H9 (cell line): ENCODE data around the gene RIMKLA. TPM values are rescaled to one million over a fixed set of nuclear protein-coding genes. Genes with fewer than 3 reads are reported as not detected.

Experiments
- DNase-seq: peaks from one replicate; pipeline ENCODE4 v3.0.0-alpha.2; 2017
- H2AFZ ChIP-seq: one replicate; pipeline ENCODE4 v1.6.1; 2013; ENCODE audit warnings: mild to moderate bottlenecking, low read length, control low read depth, moderate library complexity
- H2AK5ac ChIP-seq: 2 replicates; pipeline ENCODE4 v1.6.1; 2013; ENCODE audit warnings: low read length, control low read depth, mixed read lengths; ENCODE audit not compliant: insufficient read length
- H2BK120ac ChIP-seq: one replicate; pipeline ENCODE4 v1.6.1; 2013; ENCODE audit warnings: low read depth, mild to moderate bottlenecking, low read length, control low read depth, inconsistent platforms; ENCODE audit not compliant: poor library complexity, severe bottlenecking
- H2BK12ac ChIP-seq: 2 replicates; pipeline ENCODE4 v1.6.1; 2013; ENCODE audit warnings: low read length, control low read depth, mixed read lengths, low read depth; ENCODE audit not compliant: insufficient read length
- H2BK15ac ChIP-seq: 2 replicates; pipeline ENCODE4 v1.6.1; 2013; ENCODE audit warnings: low read depth, low read length, control low read depth
- H2BK20ac ChIP-seq: one replicate; pipeline ENCODE4 v1.6.1; 2013; ENCODE audit warnings: low read depth, mild to moderate bottlenecking, low read length, control low read depth, inconsistent platforms; ENCODE audit not compliant: poor library complexity, severe bottlenecking
- H2BK5ac ChIP-seq: 2 replicates; pipeline ENCODE4 v1.6.1; 2013; ENCODE audit warnings: low read length, control low read depth, mixed read lengths; ENCODE audit not compliant: insufficient read length
- H3K14ac ChIP-seq: 2 replicates; pipeline ENCODE4 v1.6.1; 2013; ENCODE audit warnings: low read length, control low read depth; ENCODE audit not compliant: insufficient read depth
- H3K18ac ChIP-seq: 2 replicates; pipeline ENCODE4 v1.6.1; 2013; ENCODE audit warnings: low read depth, mild to moderate bottlenecking, mixed read lengths, low read length, control low read depth; ENCODE audit not compliant: insufficient read length
- H3K23ac ChIP-seq: 2 replicates; pipeline ENCODE4 v1.6.1; 2013; ENCODE audit warnings: low read length, control low read depth, mixed read lengths, low read depth; ENCODE audit not compliant: insufficient read length
- H3K23me2 ChIP-seq: 2 replicates; pipeline ENCODE4 v1.6.1; 2013; ENCODE audit warnings: low read depth, mild to moderate bottlenecking, mixed read lengths, low read length, control low read depth; ENCODE audit not compliant: insufficient read length, poor library complexity, severe bottlenecking
- H3K27ac ChIP-seq: 2 replicates; pipeline ENCODE4 v1.5.1; 2013; ENCODE audit warnings: low read length, control low read depth, mixed read lengths, low read depth; ENCODE audit not compliant: insufficient read length
- H3K27me3 ChIP-seq: 2 replicates; pipeline ENCODE4 v1.6.1; 2013; ENCODE audit warnings: low read length, control low read depth, inconsistent platforms; ENCODE audit not compliant: insufficient read depth
- H3K4ac ChIP-seq: 2 replicates; pipeline ENCODE4 v1.6.1; 2013; ENCODE audit warnings: low read depth, mild to moderate bottlenecking, control low read depth, inconsistent platforms, low read length, moderate library complexity
- H3K4me1 ChIP-seq: 2 replicates; pipeline ENCODE4 v1.6.1; 2013; ENCODE audit warnings: low read length, control low read depth, inconsistent platforms; ENCODE audit not compliant: insufficient read depth
- H3K4me2 ChIP-seq: 2 replicates; pipeline ENCODE4 v1.6.1; 2013; ENCODE audit warnings: low read length, control low read depth, mixed read lengths; ENCODE audit not compliant: insufficient read length, insufficient read depth
- H3K56ac ChIP-seq: 2 replicates; pipeline ENCODE4 v1.6.1; 2013; ENCODE audit warnings: low read depth, mild to moderate bottlenecking, mixed read lengths, low read length, control low read depth; ENCODE audit not compliant: insufficient read length
- H3K79me1 ChIP-seq: 2 replicates; pipeline ENCODE4 v1.6.1; 2013; ENCODE audit warnings: low read depth, mild to moderate bottlenecking, moderate library complexity, low read length, control low read depth, inconsistent platforms; ENCODE audit not compliant: insufficient read depth, poor library complexity, severe bottlenecking
- H3K79me2 ChIP-seq: 2 replicates; pipeline ENCODE4 v1.6.1; 2013; ENCODE audit warnings: low read length, control low read depth, inconsistent platforms; ENCODE audit not compliant: insufficient read depth
- H3K9ac ChIP-seq: 2 replicates; pipeline ENCODE4 v1.6.1; 2013; ENCODE audit warnings: low read length, control low read depth, mixed read lengths; ENCODE audit not compliant: insufficient read length; ENCODE audit errors: extremely low read depth
- H3K9me3 ChIP-seq: one replicate; pipeline ENCODE4 v1.6.1; 2013; ENCODE audit warnings: low read depth, low read length, inconsistent platforms; ENCODE audit not compliant: control insufficient read depth
- H3T11ph ChIP-seq: one replicate; pipeline ENCODE4 v1.6.1; 2013; ENCODE audit warnings: mild to moderate bottlenecking, low read length, control low read depth, inconsistent platforms
- H4K20me1 ChIP-seq: one replicate; pipeline ENCODE4 v1.6.1; 2013; ENCODE audit not compliant: control insufficient read depth, insufficient read length, insufficient read depth
- H4K5ac ChIP-seq: 2 replicates; pipeline ENCODE4 v1.6.1; 2013; ENCODE audit warnings: low read depth, mild to moderate bottlenecking, mixed read lengths, low read length, control low read depth; ENCODE audit not compliant: insufficient read length
- H4K8ac ChIP-seq: replicated peaks from 2 replicates; pipeline ENCODE4 v1.6.1; 2013; ENCODE audit warnings: low read length, control low read depth, mixed read lengths, low read depth; ENCODE audit not compliant: insufficient read length
- H4K91ac ChIP-seq: 2 replicates; pipeline ENCODE4 v1.6.1; 2013; ENCODE audit warnings: low read depth, mild to moderate bottlenecking, moderate library complexity, mixed read lengths, low read length, control low read depth; ENCODE audit not compliant: insufficient read length
- H3K27ac Mint-ChIP-seq, 3 experiments: 2 replicates in 2 of 3; 3 replicates in 1 of 3; pipeline ENCODE4 v1.8.0; 2020 to 2021; ENCODE audit warnings: mixed read lengths in 3 of 3, mild to moderate bottlenecking in 1 of 3, moderate library complexity in 1 of 3
- H3K27me3 Mint-ChIP-seq: 2 replicates; pipeline ENCODE4 v1.8.0; 2021; ENCODE audit warnings: low read depth, mild to moderate bottlenecking, moderate library complexity, mixed read lengths
- H3K36me3 Mint-ChIP-seq, 3 experiments: 2 replicates in 2 of 3; 3 replicates in 1 of 3; pipeline ENCODE4 v1.8.0; 2020 to 2021; ENCODE audit warnings: low read depth in 3 of 3, mixed read lengths in 3 of 3; ENCODE audit not compliant: insufficient read depth in 1 of 3
- H3K4me1 Mint-ChIP-seq, 2 experiments: 2 replicates each; pipeline ENCODE4 v1.8.0; 2020; ENCODE audit warnings: mixed read lengths in 2 of 2
- H3K4me3 Mint-ChIP-seq, 2 experiments: 2 replicates in 1 of 2; 3 replicates in 1 of 2; pipeline ENCODE4 v1.8.0; 2020 to 2021; ENCODE audit warnings: mild to moderate bottlenecking in 2 of 2, mixed read lengths in 2 of 2, moderate library complexity in 1 of 2
- H3K9me3 Mint-ChIP-seq, 2 experiments: 2 replicates in 1 of 2; 3 replicates in 1 of 2; pipeline ENCODE4 v1.8.0; 2020; ENCODE audit warnings: mild to moderate bottlenecking in 2 of 2, mixed read lengths in 2 of 2, moderate library complexity in 1 of 2
- WGBS: extraction: QIAGEN DNeasy Blood & Tissue Kit; methylation state at CpG from one replicate; pipeline ENCODE4 v1.1.7; 2013; ENCODE audit warnings: missing lambda C conversion rate, low lambda C conversion rate, mixed read lengths; ENCODE audit not compliant: insufficient read length; ENCODE audit errors: extremely low coverage; 5-methylcytosine and 5-hydroxymethylcytosine counted together
- total RNA-seq: library from RNA; stranded (reverse); gene quantifications from 2 replicates; pipeline ENCODE4 v1.2.1, GENCODE V29; 2021
- TF ChIP-seq, protein P1 (sequence below): fragments of 200-600 bp; sonication (generic); conservative IDR thresholded peaks from 3 replicates; pipeline ENCODE4 v1.8.0; 2021; ENCODE audit warnings: antibody characterized with exemption, mild to moderate bottlenecking

Gene RIMKLA
- total RNA-seq, 1 experiment from 2014 or later, result 4.7 TPM

- H2BK15ac ChIP-seq, result no peak overlapping the region
- H2BK12ac ChIP-seq, result no peak overlapping the region
- DNase-seq, result no peak
- H2AK5ac ChIP-seq, result no peak overlapping the region
- no peak overlapping the region for H4K5ac ChIP-seq
- no CpG with 5 or more reads among the region's 3 CpGs for WGBS
- H3K4me2 ChIP-seq, result no peak overlapping the region
- H3K27ac Mint-ChIP-seq, result peak overlapping the region in 1 of 3 experiments; percentile 70; a peak in 2 of 7 replicates
- H3K4me1 ChIP-seq, result peaks cover 9% of the 10 kb centered on the region; the same call in 1 of the 2 replicates
- no peak overlapping the region for H3K4me3 Mint-ChIP-seq
- no peaks in the 10 kb centered on the region for H3K9me3 ChIP-seq
- TF ChIP-seq, protein P1, sequence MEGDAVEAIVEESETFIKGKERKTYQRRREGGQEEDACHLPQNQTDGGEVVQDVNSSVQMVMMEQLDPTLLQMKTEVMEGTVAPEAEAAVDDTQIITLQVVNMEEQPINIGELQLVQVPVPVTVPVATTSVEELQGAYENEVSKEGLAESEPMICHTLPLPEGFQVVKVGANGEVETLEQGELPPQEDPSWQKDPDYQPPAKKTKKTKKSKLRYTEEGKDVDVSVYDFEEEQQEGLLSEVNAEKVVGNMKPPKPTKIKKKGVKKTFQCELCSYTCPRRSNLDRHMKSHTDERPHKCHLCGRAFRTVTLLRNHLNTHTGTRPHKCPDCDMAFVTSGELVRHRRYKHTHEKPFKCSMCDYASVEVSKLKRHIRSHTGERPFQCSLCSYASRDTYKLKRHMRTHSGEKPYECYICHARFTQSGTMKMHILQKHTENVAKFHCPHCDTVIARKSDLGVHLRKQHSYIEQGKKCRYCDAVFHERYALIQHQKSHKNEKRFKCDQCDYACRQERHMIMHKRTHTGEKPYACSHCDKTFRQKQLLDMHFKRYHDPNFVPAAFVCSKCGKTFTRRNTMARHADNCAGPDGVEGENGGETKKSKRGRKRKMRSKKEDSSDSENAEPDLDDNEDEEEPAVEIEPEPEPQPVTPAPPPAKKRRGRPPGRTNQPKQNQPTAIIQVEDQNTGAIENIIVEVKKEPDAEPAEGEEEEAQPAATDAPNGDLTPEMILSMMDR, result no peak
- no peaks in the 10 kb centered on the region for H4K20me1 ChIP-seq
- no peak overlapping the region for H3T11ph ChIP-seq
- H3K36me3 Mint-ChIP-seq, result peaks cover 0 to 13% (median 0%) of the 10 kb centered on the region in 3 experiments; a peak in 5 of 7 replicates
- H3K27me3 Mint-ChIP-seq, result peaks cover 2% of the 10 kb centered on the region; the same call in 1 of the 2 replicates
- peaks cover 39 to 41% of the 10 kb centered on the region in 2 experiments for H3K4me1 Mint-ChIP-seq
- no peaks in the 10 kb centered on the region for H3K79me1 ChIP-seq
- no peak overlapping the region for H2BK5ac ChIP-seq
- H3K27me3 ChIP-seq, result no peaks in the 10 kb centered on the region
- no peak overlapping the region for H3K23ac ChIP-seq
- H3K9me3 Mint-ChIP-seq, result no peaks in the 10 kb centered on the region
- no peak overlapping the region for H3K18ac ChIP-seq
- no peak overlapping the region for H4K91ac ChIP-seq
- no peak overlapping the region for H2BK20ac ChIP-seq
- H2AFZ ChIP-seq, result no peak overlapping the region
- H3K4ac ChIP-seq, result no peak overlapping the region
- H4K8ac ChIP-seq, result no peak overlapping the region
- no peak overlapping the region for H3K9ac ChIP-seq
- no peaks in the 10 kb centered on the region for H3K23me2 ChIP-seq
- no peak overlapping the region for H3K56ac ChIP-seq
- no peak overlapping the region for H2BK120ac ChIP-seq
- H3K14ac ChIP-seq, result no peak overlapping the region
- H3K79me2 ChIP-seq, result no peaks in the 10 kb centered on the region
- no peak overlapping the region for H3K27ac ChIP-seq
Measured at GRCh38 chr1:42417166-42417565, 36.6 kb downstream of the RIMKLA start.
